Measurements from ENCODE around the gene CNFN. TPM values are rescaled to one million over a fixed set of nuclear protein-coding genes. Genes with fewer than 3 reads are reported as not detected.

Gene CNFN
- total and polyA plus RNA-seq, 2 donors (not counting 1 experiment from before 2014, with no cell fraction given) = not detected

- no peak for TF ChIP-seq CTCF (conservative IDR thresholded peaks at IDR 0.05 in 1 of 2, IDR thresholded peaks at IDR 0.05 in 1 of 2; ENCODE audit: low read depth in 1 of 2, low read length in 2 of 2)
- no peak for TF ChIP-seq EZH2 (IDR thresholded peaks at IDR 0.05; ENCODE audit: low read length, missing control alignments)
- Histone ChIP-seq H2AFZ (ENCODE audit: low read length) (no peak overlapping the region), H3K36me3 (ENCODE audit: control insufficient read depth, insufficient read depth, low read length) (no peaks in the 10 kb centered on the region), H3K79me2 (ENCODE audit: control insufficient read depth, insufficient read depth, low read length) (no peaks in the 10 kb centered on the region), H3K27me3 (ENCODE audit: control insufficient read depth, insufficient read depth, low read length) (no peaks in the 10 kb centered on the region), H4K20me1 (ENCODE audit: control insufficient read depth, extremely low read depth, insufficient read depth, low read length) (no peaks in the 10 kb centered on the region), H3K27ac (ENCODE audit: insufficient read depth, low read length) (no peak overlapping the region), H3K4me3 (replicated peaks in 1 of 4; ENCODE audit: control extremely low read depth in 1 of 4, insufficient read depth in 1 of 4, low read depth in 3 of 4, low read length in 4 of 4) (no peak overlapping the region), H3K9me3 (ENCODE audit: control insufficient read depth, insufficient read depth, low read depth, low read length) (no peaks in the 10 kb centered on the region), H3K9ac (ENCODE audit: insufficient read depth, low read length) (no peak overlapping the region), H3K4me2 (ENCODE audit: extremely low read depth, insufficient read depth, low read length) (no peak overlapping the region), H3K4me1 (ENCODE audit: control insufficient read depth, extremely low read depth, insufficient read depth, low read length) (peaks cover under 1% of the 10 kb centered on the region)
- no peak for DNase-seq (ENCODE audit: low read depth in 2 of 2)
Observed at GRCh38 chr19:42406111-42406510, 16.0 kb upstream of the CNFN start.

- Histone ChIP-seq H2AFZ (ENCODE audit: low read length) (no peak overlapping the region), H3K9ac (ENCODE audit: insufficient read depth, low read length) (no peak overlapping the region), H3K27me3 (ENCODE audit: control insufficient read depth, insufficient read depth, low read length) (no peaks in the 10 kb centered on the region), H3K27ac (ENCODE audit: insufficient read depth, low read length) (no peak overlapping the region), H3K4me3 (replicated peaks in 1 of 4; ENCODE audit: control extremely low read depth in 1 of 4, insufficient read depth in 1 of 4, low read depth in 3 of 4, low read length in 4 of 4) (no peak overlapping the region), H3K9me3 (ENCODE audit: control insufficient read depth, insufficient read depth, low read depth, low read length) (no peaks in the 10 kb centered on the region), H3K36me3 (ENCODE audit: control insufficient read depth, insufficient read depth, low read length) (no peaks in the 10 kb centered on the region), H3K4me2 (ENCODE audit: extremely low read depth, insufficient read depth, low read length) (no peak overlapping the region), H3K79me2 (ENCODE audit: control insufficient read depth, insufficient read depth, low read length) (no peaks in the 10 kb centered on the region), H4K20me1 (ENCODE audit: control insufficient read depth, extremely low read depth, insufficient read depth, low read length) (no peaks in the 10 kb centered on the region), H3K4me1 (ENCODE audit: control insufficient read depth, extremely low read depth, insufficient read depth, low read length) (peaks cover 2% of the 10 kb centered on the region)
- TF ChIP-seq EZH2 (IDR thresholded peaks at IDR 0.05; ENCODE audit: low read length, missing control alignments) = no peak
- no peak for DNase-seq (ENCODE audit: low read depth in 2 of 2)
Observed at GRCh38 chr19:42403586-42403985, 13.5 kb upstream of the CNFN start.

GRCh38 chr19:42402376-42403116 lies 12.4 kb upstream of the CNFN start:
- no peak overlapping the region for H2AFZ ChIP-seq (ENCODE audit: low read length)
- no peak for DNase-seq (ENCODE audit: low read depth in 2 of 2)
- H4K20me1 ChIP-seq (ENCODE audit: control insufficient read depth, extremely low read depth, insufficient read depth, low read length) = no peaks in the 10 kb centered on the region
- H3K4me3 ChIP-seq (replicated peaks in 1 of 4; ENCODE audit: control extremely low read depth in 1 of 4, insufficient read depth in 1 of 4, low read depth in 3 of 4, low read length in 4 of 4) = peak overlapping the region in 2 of 4 experiments; percentile 52 to 59
- H3K4me1 ChIP-seq (ENCODE audit: control insufficient read depth, extremely low read depth, insufficient read depth, low read length) = peaks cover 4% of the 10 kb centered on the region
- TF ChIP-seq CTCF (conservative IDR thresholded peaks at IDR 0.05 in 1 of 2, IDR thresholded peaks at IDR 0.05 in 1 of 2; ENCODE audit: low read depth in 1 of 2, low read length in 2 of 2) (no peak), EZH2 (IDR thresholded peaks at IDR 0.05; ENCODE audit: low read length, missing control alignments) (no peak)
- no peaks in the 10 kb centered on the region for H3K36me3 ChIP-seq (ENCODE audit: control insufficient read depth, insufficient read depth, low read length)
- H3K27me3 ChIP-seq (ENCODE audit: control insufficient read depth, insufficient read depth, low read length) = no peaks in the 10 kb centered on the region
- no peak overlapping the region for H3K27ac ChIP-seq (ENCODE audit: insufficient read depth, low read length)
- no peak overlapping the region for H3K9ac ChIP-seq (ENCODE audit: insufficient read depth, low read length)
- no peaks in the 10 kb centered on the region for H3K9me3 ChIP-seq (ENCODE audit: control insufficient read depth, insufficient read depth, low read depth, low read length)
- H3K79me2 ChIP-seq (ENCODE audit: control insufficient read depth, insufficient read depth, low read length) = peaks cover 2% of the 10 kb centered on the region
- H3K4me2 ChIP-seq (ENCODE audit: extremely low read depth, insufficient read depth, low read length) = no peak overlapping the region

Measured in fibroblast of lung (primary cell).